ENCODE measurements around the gene MRPL51. TPM values are rescaled to one million over a fixed set of nuclear protein-coding genes. Genes with fewer than 3 reads are reported as not detected.

The MRPL51 gene
- total and polyA plus RNA-seq, 2 experiments from 2014 or later = 68.3 to 301 TPM

DNA sequence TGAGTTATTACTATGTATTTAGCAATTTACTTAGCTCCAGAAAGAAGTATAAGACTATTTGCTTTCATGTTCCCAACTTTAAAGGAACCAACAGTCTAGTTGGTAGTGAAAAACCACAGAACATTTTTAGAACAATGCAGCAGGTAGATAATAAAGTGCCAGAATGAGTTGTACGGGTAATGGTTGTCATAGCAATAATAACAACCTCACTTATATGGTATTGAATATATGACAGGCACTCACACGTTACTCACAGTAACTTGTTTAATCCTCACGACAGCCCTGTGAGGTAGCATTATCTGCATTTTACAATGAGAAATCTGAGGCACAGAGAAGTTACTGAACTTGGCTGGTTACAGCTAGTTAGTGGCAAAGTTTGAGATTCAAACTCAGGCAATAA is 30.6 kb upstream of the MRPL51 start:
- no peaks in the 10 kb centered on the region for H3K9me2 ChIP-seq (ENCODE audit: insufficient read depth)
- 76 to 79% methylated on average over 3 of the region's 3 CpGs for WGBS, 2 experiments (ENCODE audit: low coverage in 1 of 2, low lambda C conversion rate in 2 of 2, missing lambda C conversion rate in 2 of 2)

DNA sequence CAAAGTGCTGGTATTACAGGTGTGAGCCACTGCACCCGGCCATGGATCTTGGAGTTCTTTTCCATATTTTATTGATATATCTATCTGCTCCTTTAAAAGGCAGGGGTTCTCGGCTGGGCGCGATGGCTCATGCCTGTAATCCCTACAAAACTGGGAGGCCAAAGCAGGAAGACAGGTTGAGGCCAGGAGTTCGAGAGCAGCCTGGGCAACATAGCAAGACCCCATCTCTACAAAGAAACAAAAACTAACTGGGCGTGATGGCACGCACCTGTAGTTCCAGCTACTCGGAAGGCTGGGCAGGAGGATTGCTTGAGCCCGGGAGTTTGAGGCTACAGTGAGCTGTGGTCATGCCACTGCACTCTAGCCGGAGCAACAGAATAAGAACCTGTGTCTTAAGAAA is 29.1 kb upstream of the MRPL51 start:
- no peak for DNase-seq
- Histone ChIP-seq H3K4me1 (ENCODE audit: insufficient read depth) (no peaks in the 10 kb centered on the region), H4K20me1 (ENCODE audit: insufficient read depth) (no peaks in the 10 kb centered on the region), H3K4me3 (no peak overlapping the region), H3K36me3 (ENCODE audit: low read depth) (peaks cover 49% of the 10 kb centered on the region), H3K9ac (no peak overlapping the region), H3K27me3 (replicated peaks; ENCODE audit: insufficient read depth) (no peaks in the 10 kb centered on the region), H2AFZ (no peak overlapping the region), H3K27ac (no peak overlapping the region), H3K9me3 (ENCODE audit: low read depth) (no peaks in the 10 kb centered on the region), H3K4me2 (ENCODE audit: unreplicated experiment) (no peak overlapping the region), H3K9me2 (ENCODE audit: insufficient read depth) (no peaks in the 10 kb centered on the region), H3K79me2 (ENCODE audit: insufficient read depth) (no peaks in the 10 kb centered on the region), H3F3A (ENCODE audit: insufficient read depth) (no peaks in the 10 kb centered on the region)
- in situ Hi-C loops (cut with MboI) = no loop called here
- WGBS, 2 experiments (ENCODE audit: low coverage in 1 of 2, low lambda C conversion rate in 2 of 2, missing lambda C conversion rate in 2 of 2) = 82 to 84% methylated on average over 10 of the region's 10 CpGs
- TF ChIP-seq EZH2 (IDR thresholded peaks at IDR 0.05; ENCODE audit: insufficient read depth, poor library complexity, severe bottlenecking) = no peak
- TF ChIP-seq EZH2phosphoT487 (IDR thresholded peaks at IDR 0.05; ENCODE audit: insufficient read depth, low read depth) = no peak

More for the DNA sequence above, 30.6 kb upstream of the MRPL51 start:
- Histone ChIP-seq H3K9me3 (ENCODE audit: low read depth) (no peaks in the 10 kb centered on the region), H3K79me2 (ENCODE audit: insufficient read depth) (no peaks in the 10 kb centered on the region), H3K27ac (no peak overlapping the region), H2AFZ (no peak overlapping the region), H3K4me1 (ENCODE audit: insufficient read depth) (no peaks in the 10 kb centered on the region), H3K36me3 (ENCODE audit: low read depth) (peaks cover 42% of the 10 kb centered on the region), H3K27me3 (replicated peaks; ENCODE audit: insufficient read depth) (no peaks in the 10 kb centered on the region), H3F3A (ENCODE audit: insufficient read depth) (no peaks in the 10 kb centered on the region), H3K4me2 (ENCODE audit: unreplicated experiment) (no peak overlapping the region), H4K20me1 (ENCODE audit: insufficient read depth) (no peaks in the 10 kb centered on the region), H3K4me3 (no peak overlapping the region), H3K9ac (no peak overlapping the region)
- in situ Hi-C loops (cut with MboI) = no loop called here
- DNase-seq = no peak
- TF ChIP-seq EZH2 (IDR thresholded peaks at IDR 0.05; ENCODE audit: insufficient read depth, poor library complexity, severe bottlenecking) = no peak
- no peak for TF ChIP-seq EZH2phosphoT487 (IDR thresholded peaks at IDR 0.05; ENCODE audit: insufficient read depth, low read depth)

DNA sequence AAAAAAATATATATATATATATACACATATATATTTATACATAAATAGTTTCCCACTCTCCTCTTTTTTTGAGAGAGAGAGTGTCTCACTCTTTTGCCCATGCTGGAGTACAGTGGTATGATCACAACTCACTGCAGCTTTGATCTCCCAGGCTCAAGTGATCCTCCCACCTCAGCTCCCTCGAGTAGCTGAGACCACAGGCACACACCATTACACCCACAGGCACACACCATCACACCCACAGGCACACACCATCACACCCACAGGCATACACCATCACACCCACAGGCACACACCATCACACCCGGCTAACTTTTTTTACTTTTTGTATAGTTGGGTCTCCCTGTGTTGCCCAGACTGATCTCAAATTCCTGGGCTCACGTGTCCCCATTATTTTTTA is 27.1 kb upstream of the MRPL51 start:
- in situ Hi-C loops (cut with MboI) = no loop called here
- DNase-seq = no peak
- H3K9me2 ChIP-seq (ENCODE audit: insufficient read depth) = no peaks in the 10 kb centered on the region
- no peak overlapping the region for H3K9ac ChIP-seq
- H3K9me3 ChIP-seq (ENCODE audit: low read depth) = no peaks in the 10 kb centered on the region
- 83 to 86% methylated on average over 3 of the region's 3 CpGs for WGBS, 2 experiments (ENCODE audit: low coverage in 1 of 2, low lambda C conversion rate in 2 of 2, missing lambda C conversion rate in 2 of 2)
- H4K20me1 ChIP-seq (ENCODE audit: insufficient read depth) = no peaks in the 10 kb centered on the region
- H3K79me2 ChIP-seq (ENCODE audit: insufficient read depth) = no peaks in the 10 kb centered on the region
- no peak overlapping the region for H3K27ac ChIP-seq
- TF ChIP-seq EZH2phosphoT487 (IDR thresholded peaks at IDR 0.05; ENCODE audit: insufficient read depth, low read depth) (no peak), EZH2 (IDR thresholded peaks at IDR 0.05; ENCODE audit: insufficient read depth, poor library complexity, severe bottlenecking) (no peak)
- no peaks in the 10 kb centered on the region for H3F3A ChIP-seq (ENCODE audit: insufficient read depth)
- H3K36me3 ChIP-seq (ENCODE audit: low read depth) = peaks cover 49% of the 10 kb centered on the region
- H3K27me3 ChIP-seq (replicated peaks; ENCODE audit: insufficient read depth) = no peaks in the 10 kb centered on the region
- H3K4me1 ChIP-seq (ENCODE audit: insufficient read depth) = no peaks in the 10 kb centered on the region
- no peak overlapping the region for H3K4me2 ChIP-seq (ENCODE audit: unreplicated experiment)
- H2AFZ ChIP-seq = no peak overlapping the region
- no peak overlapping the region for H3K4me3 ChIP-seq

DNA sequence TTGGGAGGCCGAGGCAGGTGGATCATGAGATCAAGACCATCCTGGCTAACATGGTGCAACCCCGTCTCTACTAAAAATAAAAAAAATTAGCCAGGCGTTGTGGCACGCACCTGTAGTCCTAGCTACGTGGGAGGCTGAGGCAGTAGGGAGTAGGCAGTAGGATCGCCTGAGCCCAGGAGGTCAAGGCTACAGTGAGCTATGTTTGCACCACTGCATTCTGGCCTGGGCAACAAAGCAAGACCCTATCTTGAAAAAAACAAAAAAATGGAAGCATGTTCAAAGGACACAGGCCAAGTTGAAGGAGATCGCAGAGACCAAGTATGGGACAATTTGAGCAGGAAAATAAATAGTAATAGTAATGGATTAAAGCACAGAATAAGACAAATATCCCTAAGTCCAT is 15.0 kb upstream of the MRPL51 start:
- Histone ChIP-seq H3K9ac (no peak overlapping the region), H3K4me3 (no peak overlapping the region), H4K20me1 (ENCODE audit: insufficient read depth) (no peaks in the 10 kb centered on the region), H3K9me3 (ENCODE audit: low read depth) (no peaks in the 10 kb centered on the region), H3K4me2 (ENCODE audit: unreplicated experiment) (no peak overlapping the region), H3K36me3 (ENCODE audit: low read depth) (peaks cover 23% of the 10 kb centered on the region; the same call in 1 of the 2 replicates), H3K79me2 (ENCODE audit: insufficient read depth) (peaks cover 46% of the 10 kb centered on the region), H2AFZ (no peak overlapping the region), H3K27me3 (replicated peaks; ENCODE audit: insufficient read depth) (no peaks in the 10 kb centered on the region), H3K4me1 (ENCODE audit: insufficient read depth) (no peaks in the 10 kb centered on the region), H3K9me2 (ENCODE audit: insufficient read depth) (no peaks in the 10 kb centered on the region), H3K27ac (no peak overlapping the region), H3F3A (ENCODE audit: insufficient read depth) (no peaks in the 10 kb centered on the region)
- in situ Hi-C loops (cut with MboI) = no loop called here
- DNase-seq = no peak
- TF ChIP-seq EZH2 (IDR thresholded peaks at IDR 0.05; ENCODE audit: insufficient read depth, poor library complexity, severe bottlenecking) (no peak), EZH2phosphoT487 (IDR thresholded peaks at IDR 0.05; ENCODE audit: insufficient read depth, low read depth) (no peak)
- 71 to 72% methylated on average over 7 of the region's 7 CpGs for WGBS, 2 experiments (ENCODE audit: low coverage in 1 of 2, low lambda C conversion rate in 2 of 2, missing lambda C conversion rate in 2 of 2)
